ENCODE data around the gene BLVRA. TPM values are rescaled to one million over a fixed set of nuclear protein-coding genes. Genes with fewer than 3 reads are reported as not detected.

BLVRA gene
- total RNA-seq, 1 experiment from 2014 or later: 36.4 TPM

DNA sequence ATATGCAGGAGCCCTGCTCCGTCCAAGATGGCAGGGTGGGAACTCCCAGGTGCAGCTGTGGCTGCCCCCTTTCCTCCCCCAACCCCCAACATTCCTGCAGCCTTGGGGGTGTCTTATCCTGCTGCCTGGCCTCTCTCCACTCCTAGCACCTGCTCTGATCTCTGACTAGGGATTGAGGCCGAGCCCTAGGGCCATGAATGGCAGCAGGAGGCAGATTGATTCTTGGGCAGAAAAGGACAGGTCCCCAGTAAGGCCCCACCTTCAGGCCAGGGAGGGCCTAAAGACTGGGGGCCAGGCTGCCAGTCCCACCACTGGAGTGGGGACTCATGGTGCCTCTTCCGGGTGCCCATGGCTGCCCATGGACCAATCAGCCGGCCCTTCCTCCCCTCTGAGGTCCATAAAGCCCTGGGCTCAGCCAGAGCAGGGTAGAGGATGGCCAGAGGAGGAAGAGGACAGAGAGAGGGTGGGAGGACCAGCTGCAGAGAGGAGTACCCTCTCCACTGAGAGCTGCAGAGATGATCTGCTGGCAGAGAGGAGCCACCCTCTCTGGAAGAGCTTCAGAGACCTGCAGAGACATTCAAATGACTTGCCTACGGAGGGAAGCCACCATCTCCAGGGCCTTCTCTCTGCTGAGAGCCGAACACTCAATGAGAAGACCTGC is 20.9 kb upstream of the BLVRA start:
- Histone ChIP-seq H3K79me2 (ENCODE audit: low read depth) (no peaks in the 10 kb centered on the region), H3K9me3 (ENCODE audit: insufficient read depth, low read depth) (no peaks in the 10 kb centered on the region), H3K9me2 (ENCODE audit: insufficient read depth) (no peaks in the 10 kb centered on the region; the same call in 1 of the 2 replicates), H3K4me2 (no peak overlapping the region), H3K27me3 (ENCODE audit: insufficient read depth, low read depth) (no peaks in the 10 kb centered on the region), H3K4me3 (no peak overlapping the region), H3K27ac (no peak overlapping the region), H4K20me1 (ENCODE audit: insufficient read depth) (no peaks in the 10 kb centered on the region), H2AFZ (no peak overlapping the region), H3K36me3 (ENCODE audit: low read depth) (no peaks in the 10 kb centered on the region), H3K4me1 (replicated peaks; ENCODE audit: insufficient read depth) (peaks cover 10% of the 10 kb centered on the region), H3F3A (ENCODE audit: insufficient read depth, low read depth) (peaks cover 4% of the 10 kb centered on the region; the same call in 1 of the 2 replicates)
- intact Hi-C loops (cut with micrococcal nuclease; ENCODE audit: unreplicated experiment): loop anchor here (2.0 kb wide), 1 partner anchor 21 kb away; the partner anchor contains the start of gene BLVRA
- TF ChIP-seq EZH2 (IDR thresholded peaks at IDR 0.05; ENCODE audit: low read depth): no peak
- TF ChIP-seq, protein P1, sequence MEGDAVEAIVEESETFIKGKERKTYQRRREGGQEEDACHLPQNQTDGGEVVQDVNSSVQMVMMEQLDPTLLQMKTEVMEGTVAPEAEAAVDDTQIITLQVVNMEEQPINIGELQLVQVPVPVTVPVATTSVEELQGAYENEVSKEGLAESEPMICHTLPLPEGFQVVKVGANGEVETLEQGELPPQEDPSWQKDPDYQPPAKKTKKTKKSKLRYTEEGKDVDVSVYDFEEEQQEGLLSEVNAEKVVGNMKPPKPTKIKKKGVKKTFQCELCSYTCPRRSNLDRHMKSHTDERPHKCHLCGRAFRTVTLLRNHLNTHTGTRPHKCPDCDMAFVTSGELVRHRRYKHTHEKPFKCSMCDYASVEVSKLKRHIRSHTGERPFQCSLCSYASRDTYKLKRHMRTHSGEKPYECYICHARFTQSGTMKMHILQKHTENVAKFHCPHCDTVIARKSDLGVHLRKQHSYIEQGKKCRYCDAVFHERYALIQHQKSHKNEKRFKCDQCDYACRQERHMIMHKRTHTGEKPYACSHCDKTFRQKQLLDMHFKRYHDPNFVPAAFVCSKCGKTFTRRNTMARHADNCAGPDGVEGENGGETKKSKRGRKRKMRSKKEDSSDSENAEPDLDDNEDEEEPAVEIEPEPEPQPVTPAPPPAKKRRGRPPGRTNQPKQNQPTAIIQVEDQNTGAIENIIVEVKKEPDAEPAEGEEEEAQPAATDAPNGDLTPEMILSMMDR (conservative IDR thresholded peaks at IDR 0.05): no peak
- BruUV-seq (replicated peaks): no TSS peak
- DNase-seq: no peak
- ChIA-PET CTCF (no interaction called here), POLR2A (ENCODE audit: unreplicated experiment) (no interaction called here)

DNA sequence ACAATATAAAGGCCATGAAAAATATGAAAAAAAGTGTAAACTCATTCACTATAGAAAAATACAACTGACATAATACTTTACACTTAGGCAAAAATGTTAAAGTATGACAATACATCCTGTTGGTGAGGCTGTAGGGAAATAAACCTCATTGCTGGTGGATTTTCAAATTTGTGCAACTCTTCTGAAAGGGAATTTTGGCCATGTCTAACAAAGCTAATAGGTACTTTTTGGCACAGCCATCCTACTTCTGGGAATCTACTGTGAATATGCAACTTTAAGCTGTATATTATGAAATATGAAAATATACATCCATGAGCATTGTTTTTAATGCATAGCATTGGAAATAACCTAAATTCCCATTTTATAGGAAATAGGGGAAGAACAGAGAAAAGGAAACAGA is 15.8 kb upstream of the BLVRA start:
- Histone ChIP-seq H2AFZ (no peak overlapping the region), H3K79me2 (ENCODE audit: low read depth) (no peaks in the 10 kb centered on the region), H4K20me1 (ENCODE audit: insufficient read depth) (no peaks in the 10 kb centered on the region), H3K9me3 (ENCODE audit: insufficient read depth, low read depth) (no peaks in the 10 kb centered on the region), H3K4me3 (no peak overlapping the region), H3K36me3 (ENCODE audit: low read depth) (no peaks in the 10 kb centered on the region), H3K27ac (no peak overlapping the region), H3K27me3 (ENCODE audit: insufficient read depth, low read depth) (no peaks in the 10 kb centered on the region), H3K4me1 (replicated peaks; ENCODE audit: insufficient read depth) (no peaks in the 10 kb centered on the region; the same call in 1 of the 2 replicates), H3F3A (ENCODE audit: insufficient read depth, low read depth) (peaks cover 4% of the 10 kb centered on the region; the same call in 1 of the 2 replicates), H3K4me2 (no peak overlapping the region), H3K9me2 (ENCODE audit: insufficient read depth) (peaks cover 4% of the 10 kb centered on the region; the same call in 1 of the 2 replicates)
- DNase-seq: no peak
- POLR2A ChIA-PET (ENCODE audit: unreplicated experiment): interaction anchor here (0.6 kb wide), 1 partner anchor 171 kb away, joined by 4 read pairs; no protein-coding TSS in a partner anchor
- TF ChIP-seq, protein P1 (conservative IDR thresholded peaks at IDR 0.05): no peak
- TF ChIP-seq EZH2 (IDR thresholded peaks at IDR 0.05; ENCODE audit: low read depth): no peak
- BruUV-seq (replicated peaks): no TSS peak
- intact Hi-C loops (cut with micrococcal nuclease; ENCODE audit: unreplicated experiment): no loop called here
- CTCF ChIA-PET: no interaction called here

DNA sequence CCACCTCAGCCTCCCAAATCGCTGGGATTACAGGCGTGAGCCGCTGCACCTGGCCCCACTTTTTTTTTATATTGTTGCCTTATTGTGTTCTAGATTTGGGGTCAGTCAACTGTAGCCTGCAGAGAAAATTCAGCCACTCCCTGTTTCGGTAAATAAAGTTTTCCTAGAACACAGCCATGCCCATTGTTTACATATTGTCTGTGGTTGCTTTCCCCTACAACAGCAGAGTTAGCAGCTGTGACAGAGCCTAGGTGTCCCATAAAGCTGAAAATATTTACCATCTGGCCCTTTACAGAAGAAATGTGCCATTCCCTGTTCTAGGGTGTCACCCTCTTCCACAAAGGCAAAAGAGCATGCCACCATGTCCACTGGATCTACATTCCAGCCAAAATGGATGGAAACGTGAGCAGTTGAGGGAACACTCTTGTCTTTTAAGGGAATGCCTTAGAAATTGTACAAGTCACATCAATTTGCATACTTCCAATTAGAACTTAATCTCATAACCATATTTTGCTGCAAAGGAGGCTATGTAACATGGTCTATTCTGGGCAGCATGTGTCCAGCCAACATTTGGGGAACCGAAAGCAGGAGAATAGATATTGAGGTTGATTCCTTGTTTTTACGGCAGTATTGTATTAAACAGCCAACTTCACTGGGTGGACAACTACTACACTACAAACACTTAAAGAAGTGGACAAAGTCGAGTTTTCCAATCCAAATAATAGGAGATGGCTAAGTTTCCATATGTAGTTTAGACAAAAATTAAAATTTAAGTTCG is 11.0 kb upstream of the BLVRA start:
- H2AFZ ChIP-seq: no peak overlapping the region
- no peaks in the 10 kb centered on the region for H3F3A ChIP-seq (ENCODE audit: insufficient read depth, low read depth)
- no peak for DNase-seq
- intact Hi-C loops (cut with micrococcal nuclease; ENCODE audit: unreplicated experiment): no loop called here
- H3K4me2 ChIP-seq: no peak overlapping the region
- H3K4me3 ChIP-seq: no peak overlapping the region
- TF ChIP-seq EZH2 (IDR thresholded peaks at IDR 0.05; ENCODE audit: low read depth): no peak
- TF ChIP-seq, protein P1 (conservative IDR thresholded peaks at IDR 0.05): no peak
- H3K4me1 ChIP-seq (replicated peaks; ENCODE audit: insufficient read depth): no peaks in the 10 kb centered on the region; the same call in 1 of the 2 replicates
- no peaks in the 10 kb centered on the region for H3K36me3 ChIP-seq (ENCODE audit: low read depth)
- H3K27ac ChIP-seq: no peak overlapping the region
- no TSS peak for BruUV-seq (replicated peaks)
- ChIA-PET CTCF (no interaction called here), POLR2A (ENCODE audit: unreplicated experiment) (no interaction called here)
- H3K27me3 ChIP-seq (ENCODE audit: insufficient read depth, low read depth): no peaks in the 10 kb centered on the region
- no peaks in the 10 kb centered on the region for H3K9me3 ChIP-seq (ENCODE audit: insufficient read depth, low read depth)
- H4K20me1 ChIP-seq (ENCODE audit: insufficient read depth): no peaks in the 10 kb centered on the region
- no peaks in the 10 kb centered on the region for H3K79me2 ChIP-seq (ENCODE audit: low read depth)
- peaks cover 4% of the 10 kb centered on the region; the same call in 1 of the 2 replicates for H3K9me2 ChIP-seq (ENCODE audit: insufficient read depth)
